Brain microvascular endothelial cell (primary cell): Measurements from ENCODE around the gene PIM3.

Experiments
- DNase-seq: peaks from one replicate; pipeline ENCODE4 v3.0.0-alpha.2; 2020
- H3K27ac ChIP-seq: fragments of 250-450 bp; sonication (Bioruptor Pico); 2 replicates; pipeline ENCODE4 v1.5.1; 2020; ENCODE audit warnings: mild to moderate bottlenecking, moderate library complexity
- H3K27me3 ChIP-seq: fragments of 250-450 bp; sonication (Bioruptor Pico); replicated peaks from 2 replicates; pipeline ENCODE4 v1.5.1; 2020; ENCODE audit warnings: mild to moderate bottlenecking
- H3K36me3 ChIP-seq: fragments of 250-450 bp; sonication (Bioruptor Pico); replicated peaks from 2 replicates; pipeline ENCODE4 v1.5.1; 2020; ENCODE audit warnings: mild to moderate bottlenecking
- H3K4me3 ChIP-seq: 2 replicates; pipeline ENCODE4 v1.5.1; 2011; ENCODE audit warnings: low read depth, mild to moderate bottlenecking, control low read depth, low read length, moderate library complexity
- in situ Hi-C: cut with HindIII; loops from 2 replicates; pipeline ENCODE4 v1.10.0; 2017; ENCODE audit warnings: low sequenced_read_pairs, low pct_ligation_motif_present
- TF ChIP-seq, protein P1 (sequence below): IDR thresholded peaks from 2 replicates; pipeline ENCODE4 v1.5.1; 2011; ENCODE audit warnings: low read depth, mild to moderate bottlenecking, moderate library complexity, low read length, control low read depth, inconsistent platforms; ENCODE audit errors: missing control alignments

Gene PIM3

DNA sequence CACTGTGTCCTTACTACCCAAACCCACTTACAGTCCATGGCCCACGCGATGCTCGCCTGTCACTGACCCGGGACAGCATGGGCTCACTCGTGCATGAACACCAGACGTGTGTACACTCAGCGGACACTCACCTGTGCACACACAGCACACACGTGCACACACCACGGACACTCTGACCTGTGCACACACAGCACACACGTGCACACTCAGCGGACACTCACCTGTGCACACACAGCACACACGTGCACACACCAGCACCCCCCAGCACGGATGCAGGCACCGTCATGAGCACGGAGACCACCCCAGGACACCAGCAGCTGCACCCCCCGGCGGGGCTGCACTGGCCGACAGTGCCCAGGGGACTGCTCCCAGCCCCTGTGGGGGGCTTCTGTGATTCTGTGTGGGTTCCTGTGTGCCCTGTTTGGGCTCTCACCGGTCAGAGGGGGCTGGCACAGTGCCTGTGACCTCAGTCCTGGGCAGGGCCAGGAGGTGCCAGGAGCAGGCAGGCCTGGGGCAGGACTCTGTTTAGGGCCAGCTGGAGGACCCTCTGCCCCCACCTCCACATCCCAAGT, 21.9 kb upstream of the PIM3 start:
- no peaks in the 10 kb centered on the region for H3K36me3 ChIP-seq
- H3K27ac ChIP-seq, result no peak overlapping the region
- in situ Hi-C loops, result no loop called here
- no peak overlapping the region for H3K4me3 ChIP-seq
- DNase-seq, result no peak
- TF ChIP-seq, protein P1, sequence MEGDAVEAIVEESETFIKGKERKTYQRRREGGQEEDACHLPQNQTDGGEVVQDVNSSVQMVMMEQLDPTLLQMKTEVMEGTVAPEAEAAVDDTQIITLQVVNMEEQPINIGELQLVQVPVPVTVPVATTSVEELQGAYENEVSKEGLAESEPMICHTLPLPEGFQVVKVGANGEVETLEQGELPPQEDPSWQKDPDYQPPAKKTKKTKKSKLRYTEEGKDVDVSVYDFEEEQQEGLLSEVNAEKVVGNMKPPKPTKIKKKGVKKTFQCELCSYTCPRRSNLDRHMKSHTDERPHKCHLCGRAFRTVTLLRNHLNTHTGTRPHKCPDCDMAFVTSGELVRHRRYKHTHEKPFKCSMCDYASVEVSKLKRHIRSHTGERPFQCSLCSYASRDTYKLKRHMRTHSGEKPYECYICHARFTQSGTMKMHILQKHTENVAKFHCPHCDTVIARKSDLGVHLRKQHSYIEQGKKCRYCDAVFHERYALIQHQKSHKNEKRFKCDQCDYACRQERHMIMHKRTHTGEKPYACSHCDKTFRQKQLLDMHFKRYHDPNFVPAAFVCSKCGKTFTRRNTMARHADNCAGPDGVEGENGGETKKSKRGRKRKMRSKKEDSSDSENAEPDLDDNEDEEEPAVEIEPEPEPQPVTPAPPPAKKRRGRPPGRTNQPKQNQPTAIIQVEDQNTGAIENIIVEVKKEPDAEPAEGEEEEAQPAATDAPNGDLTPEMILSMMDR, result no peak
- no peaks in the 10 kb centered on the region for H3K27me3 ChIP-seq

DNA sequence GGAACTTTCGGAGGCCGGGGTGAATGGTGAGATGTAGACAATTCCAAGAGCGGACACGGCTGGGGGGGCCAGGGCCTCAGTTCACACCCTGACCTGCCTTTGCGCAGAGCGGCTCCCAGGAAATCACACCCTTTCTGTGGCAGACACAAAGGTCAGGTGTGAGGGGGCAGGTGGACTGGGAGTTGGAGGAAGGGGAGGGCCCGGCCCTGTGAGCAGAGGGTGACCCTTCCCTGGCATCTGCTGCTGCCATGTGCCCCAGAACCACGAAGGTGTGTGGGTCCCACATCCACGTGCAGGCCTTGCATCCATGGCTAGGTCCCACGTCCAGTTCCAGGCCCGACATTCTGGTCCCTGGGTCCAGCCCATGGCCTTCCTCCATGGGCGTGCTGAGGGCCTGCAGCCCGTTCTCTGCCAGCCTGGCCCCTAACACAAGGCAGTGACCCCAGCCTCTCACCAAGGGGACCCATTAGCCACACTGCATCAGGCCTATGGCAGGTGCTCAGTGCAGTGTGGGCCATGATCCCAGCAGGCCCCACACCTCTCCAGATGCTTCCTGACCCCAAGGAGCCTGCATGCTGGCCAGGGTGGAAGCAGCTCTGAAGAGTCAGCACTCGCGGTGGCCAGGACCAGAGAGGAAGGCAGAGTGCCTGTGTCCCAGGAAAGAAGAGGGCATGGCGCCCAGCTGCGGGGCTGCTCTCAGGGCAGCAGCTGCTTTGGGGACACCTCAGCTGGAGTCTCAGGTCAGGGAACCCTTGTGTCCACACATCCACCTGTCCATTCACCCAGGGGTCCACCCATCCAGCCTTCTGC, 18.9 kb upstream of the PIM3 start:
- Histone ChIP-seq H3K4me3 (no peak overlapping the region), H3K36me3 (no peaks in the 10 kb centered on the region), H3K27ac (no peak overlapping the region), H3K27me3 (no peaks in the 10 kb centered on the region)
- TF ChIP-seq, protein P1, result no peak
- in situ Hi-C loops, result no loop called here
- no peak for DNase-seq

DNA sequence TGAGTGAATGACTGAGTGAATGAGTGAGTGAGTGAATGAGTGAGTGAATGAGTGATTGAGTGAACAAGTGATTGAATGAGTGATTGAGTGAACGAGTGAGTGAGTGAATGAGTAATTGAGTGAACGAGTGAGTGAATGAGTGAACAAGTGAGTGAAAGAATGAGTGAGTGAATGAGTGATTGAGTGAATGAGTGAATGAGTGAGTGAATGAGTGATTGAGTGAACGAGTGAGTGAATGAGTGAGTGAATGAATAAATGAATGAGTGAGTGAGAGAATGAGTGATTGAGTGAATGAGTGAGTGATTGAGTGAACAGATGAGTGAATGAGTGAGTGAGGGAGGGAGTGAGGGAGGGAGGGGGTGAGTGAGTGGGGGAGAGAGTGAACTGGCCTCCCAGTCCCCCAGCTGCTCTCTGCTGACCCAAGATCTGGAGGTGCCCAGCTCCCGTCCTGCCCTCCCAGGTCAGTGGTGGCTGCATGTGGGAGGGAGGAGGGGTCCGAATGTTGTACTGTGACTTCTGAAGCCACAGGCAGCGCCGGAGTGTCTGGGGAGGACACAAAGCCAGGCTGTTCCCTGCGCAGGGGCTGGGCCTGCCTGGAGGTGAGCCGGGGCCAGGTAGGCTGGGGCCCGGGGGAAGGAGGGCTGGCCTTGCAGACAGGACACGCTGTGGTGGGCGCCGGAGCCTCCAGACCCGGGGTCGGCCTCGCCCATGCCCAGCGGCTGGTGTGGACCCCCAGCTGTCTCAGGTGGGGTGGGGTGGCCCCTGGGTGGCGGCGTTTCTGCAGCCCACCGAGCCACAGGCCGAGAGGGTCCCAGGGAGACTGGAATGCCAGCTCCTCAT, 17.8 kb upstream of the PIM3 start:
- no peak for DNase-seq
- H3K27ac ChIP-seq, result no peak overlapping the region
- H3K27me3 ChIP-seq, result no peaks in the 10 kb centered on the region
- in situ Hi-C loops, result no loop called here
- H3K4me3 ChIP-seq, result no peak overlapping the region
- TF ChIP-seq, protein P1, result no peak
- H3K36me3 ChIP-seq, result no peaks in the 10 kb centered on the region

DNA sequence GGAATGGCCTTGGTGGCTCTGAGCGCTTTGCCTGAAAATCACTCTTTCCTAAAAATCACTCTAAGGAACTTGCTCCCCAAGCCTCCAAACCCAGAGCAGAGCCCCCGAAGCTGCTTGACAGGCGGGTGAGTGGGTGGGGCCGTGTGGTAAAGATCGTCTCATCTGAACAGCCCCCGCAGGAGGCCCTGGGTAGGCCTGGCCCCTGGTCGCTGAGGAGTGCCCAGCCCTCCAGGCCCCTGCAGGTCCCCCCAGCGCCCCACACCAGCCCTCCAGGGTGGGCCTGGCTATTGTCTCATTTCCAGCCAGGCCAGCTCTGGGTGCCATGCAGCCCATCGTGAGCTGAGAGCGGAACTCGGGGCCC, 17.2 kb upstream of the PIM3 start:
- H3K4me3 ChIP-seq, result no peak overlapping the region
- H3K27ac ChIP-seq, result no peak overlapping the region
- TF ChIP-seq, protein P1, result no peak
- no peaks in the 10 kb centered on the region for H3K27me3 ChIP-seq
- in situ Hi-C loops, result no loop called here
- DNase-seq, result no peak
- H3K36me3 ChIP-seq, result no peaks in the 10 kb centered on the region

DNA sequence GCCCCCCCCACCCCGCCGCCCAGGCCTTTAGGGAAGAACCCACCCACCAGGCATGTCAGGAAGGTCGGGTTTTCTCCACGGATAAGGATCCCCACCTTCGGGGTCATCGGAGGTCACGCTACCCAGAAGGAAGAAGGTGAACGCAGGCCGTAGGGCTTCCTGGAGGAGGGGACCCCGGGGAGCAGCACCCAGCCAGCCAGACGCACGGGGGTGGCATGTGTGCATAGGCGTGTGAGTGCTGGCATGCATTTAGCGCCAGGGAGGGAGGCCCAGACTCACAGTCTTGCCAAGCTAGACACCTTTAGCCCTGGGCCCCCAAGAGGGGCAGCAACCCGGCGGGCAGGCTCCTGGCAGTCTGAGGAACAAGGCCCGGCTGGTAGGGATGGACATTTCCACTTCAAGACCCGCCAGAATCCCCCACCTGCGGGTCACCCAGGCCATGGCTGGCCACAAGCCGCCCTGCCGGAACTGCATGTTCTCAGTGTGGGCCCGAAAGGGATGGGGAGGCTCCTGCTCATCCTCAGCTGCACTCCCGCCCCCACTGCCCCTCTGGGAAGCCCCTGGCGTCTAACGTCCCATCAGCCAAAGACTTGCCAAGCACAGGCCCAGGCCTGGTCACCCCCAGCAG, 16.7 kb upstream of the PIM3 start:
- no peaks in the 10 kb centered on the region for H3K27me3 ChIP-seq
- no peak overlapping the region for H3K27ac ChIP-seq
- TF ChIP-seq, protein P1, result no peak
- H3K36me3 ChIP-seq, result no peaks in the 10 kb centered on the region
- in situ Hi-C loops, result no loop called here
- no peak for DNase-seq
- no peak overlapping the region for H3K4me3 ChIP-seq
